ENCODE measurements around the gene GSAP. TPM values are rescaled to one million over a fixed set of nuclear protein-coding genes. Genes with fewer than 3 reads are reported as not detected.

GSAP gene
- total RNA-seq, 8 experiments from 2014 or later = 0.33 to 18.0 (median 1.7) TPM

- no peak for ATAC-seq (replicated peaks in 6 of 8)
- no peak overlapping the region for H3K27ac ChIP-seq
- in situ Hi-C loops (cut with MboI; ENCODE audit: low pct_unique_long_range_greater_than_20kb in 2 of 9, low sequenced_read_pairs in 9 of 9, unreplicated experiment in 9 of 9) = no loop called here
- peak overlapping the region in 3 of 5 donors; percentile 40 to 46 (median 42) for H3K4me3 ChIP-seq
- H3K4me1 ChIP-seq (replicated peaks in 1 of 2) = peaks cover 0 to 18% of the 10 kb centered on the region in 2 donors
- 67 to 93% (median 89%) methylated on average over 3 to 11 of the region's 20 CpGs; no CpG with 5 or more reads in 1 of the 10 experiments for WGBS, 10 experiments
These were observed 647 bp upstream of the GSAP start for GRCh38 chr7:77416621-77417371.

- WGBS, 10 experiments = no CpG with 5 or more reads among the region's 25 CpGs
- Histone ChIP-seq H3K27ac (no peak overlapping the region), H3K4me1 (replicated peaks in 1 of 2) (peaks cover 0 to 18% of the 10 kb centered on the region in 2 donors), H3K4me3 (peak overlapping the region; percentile 23 to 46 (median 40))
- in situ Hi-C loops (cut with MboI; ENCODE audit: low pct_unique_long_range_greater_than_20kb in 2 of 9, low sequenced_read_pairs in 9 of 9, unreplicated experiment in 9 of 9) = no loop called here
- ATAC-seq (replicated peaks in 6 of 8) = peak in 7 of 8 experiments; percentile 9 to 57 (median 43)
These were observed 700 bp downstream of the GSAP start for GRCh38 chr7:77415476-77415822.

GRCh38 chr7:77413861-77414424 lies 2.2 kb downstream of the GSAP start:
- in situ Hi-C loops (cut with MboI; ENCODE audit: low pct_unique_long_range_greater_than_20kb in 2 of 9, low sequenced_read_pairs in 9 of 9, unreplicated experiment in 9 of 9) = no loop called here
- peak in 2 of 8 experiments; percentile 11 to 13 for ATAC-seq (replicated peaks in 6 of 8)
- no peak overlapping the region for H3K27ac ChIP-seq
- H3K4me3 ChIP-seq = no peak overlapping the region
- peaks cover 0 to 18% of the 10 kb centered on the region in 2 donors for H3K4me1 ChIP-seq (replicated peaks in 1 of 2)

GRCh38 chr7:77413128-77413527 lies 3.0 kb downstream of the GSAP start:
- Histone ChIP-seq H3K4me3 (no peak overlapping the region), H3K4me1 (replicated peaks in 1 of 2) (peaks cover 0 to 18% of the 10 kb centered on the region in 2 donors), H3K27ac (no peak overlapping the region)
- 29 to 100% (median 73%) methylated on average over 1 to 4 of the region's 4 CpGs; no CpG with 5 or more reads in 2 of the 10 experiments for WGBS, 10 experiments
- in situ Hi-C loops (cut with MboI; ENCODE audit: low pct_unique_long_range_greater_than_20kb in 2 of 9, low sequenced_read_pairs in 9 of 9, unreplicated experiment in 9 of 9) = no loop called here
- ATAC-seq (replicated peaks in 6 of 8) = no peak

GRCh38 chr7:77409739-77410547 lies 6.2 kb downstream of the GSAP start:
- in situ Hi-C loops (cut with MboI; ENCODE audit: low pct_unique_long_range_greater_than_20kb in 2 of 9, low sequenced_read_pairs in 9 of 9, unreplicated experiment in 9 of 9) = no loop called here

GRCh38 chr7:77409005-77409738 lies 7.0 kb downstream of the GSAP start:
- in situ Hi-C loops (cut with MboI; ENCODE audit: low pct_unique_long_range_greater_than_20kb in 2 of 9, low sequenced_read_pairs in 9 of 9, unreplicated experiment in 9 of 9) = no loop called here
- Histone ChIP-seq H3K27ac (no peak overlapping the region), H3K4me1 (replicated peaks in 1 of 2) (peaks cover 0 to 11% of the 10 kb centered on the region in 2 donors), H3K4me3 (no peak overlapping the region)
- ATAC-seq (replicated peaks in 6 of 8) = no peak
- 40 to 91% (median 72%) methylated on average over 3 to 7 of the region's 7 CpGs for WGBS, 10 experiments

More at GRCh38 chr7:77409739-77410547, 6.2 kb downstream of the GSAP start:
- ATAC-seq (replicated peaks in 6 of 8) = peak in 3 of 8 experiments; percentile 58 to 94 (median 91)
- peaks cover 0 to 15% of the 10 kb centered on the region in 2 donors for H3K4me1 ChIP-seq (replicated peaks in 1 of 2)
- H3K27ac ChIP-seq = no peak overlapping the region
- H3K4me3 ChIP-seq = no peak overlapping the region
- WGBS, 10 experiments = 14 to 93% (median 85%) methylated on average over 1 to 5 of the region's 5 CpGs

GRCh38 chr7:77407906-77408305 lies 8.2 kb downstream of the GSAP start:
- no peak for ATAC-seq (replicated peaks in 6 of 8)
- in situ Hi-C loops (cut with MboI; ENCODE audit: low pct_unique_long_range_greater_than_20kb in 2 of 9, low sequenced_read_pairs in 9 of 9, unreplicated experiment in 9 of 9) = no loop called here
- H3K27ac ChIP-seq = no peak overlapping the region
- H3K4me3 ChIP-seq = no peak overlapping the region
- peaks cover 0 to under 1% of the 10 kb centered on the region in 2 donors for H3K4me1 ChIP-seq (replicated peaks in 1 of 2)

GRCh38 chr7:77406421-77406820 lies 9.7 kb downstream of the GSAP start:
- Histone ChIP-seq H3K27ac (no peak overlapping the region), H3K4me1 (replicated peaks in 1 of 2) (no peaks in the 10 kb centered on the region), H3K4me3 (no peak overlapping the region)
- in situ Hi-C loops (cut with MboI; ENCODE audit: low pct_unique_long_range_greater_than_20kb in 2 of 9, low sequenced_read_pairs in 9 of 9, unreplicated experiment in 9 of 9) = no loop called here
- 58 to 100% (median 75%) methylated on average over 1 to 4 of the region's 4 CpGs; no CpG with 5 or more reads in 3 of the 10 experiments for WGBS, 10 experiments
- no peak for ATAC-seq (replicated peaks in 6 of 8)

- WGBS, 10 experiments = 75 to 100% (median 93%) methylated on average over 1 to 2 of the region's 2 CpGs; no CpG with 5 or more reads in 3 of the 10 experiments
- Histone ChIP-seq H3K4me3 (no peak overlapping the region), H3K4me1 (replicated peaks in 1 of 2) (no peaks in the 10 kb centered on the region), H3K27ac (no peak overlapping the region)
- no peak for ATAC-seq (replicated peaks in 6 of 8)
- in situ Hi-C loops (cut with MboI; ENCODE audit: low pct_unique_long_range_greater_than_20kb in 2 of 9, low sequenced_read_pairs in 9 of 9, unreplicated experiment in 9 of 9) = no loop called here
These were observed 11.5 kb downstream of the GSAP start for GRCh38 chr7:77404641-77405040.

- WGBS, 10 experiments = 0 to 88% (median 68%) methylated on average over 1 to 2 of the region's 2 CpGs
- no peak overlapping the region for H3K4me3 ChIP-seq
- in situ Hi-C loops (cut with MboI; ENCODE audit: low pct_unique_long_range_greater_than_20kb in 2 of 9, low sequenced_read_pairs in 9 of 9, unreplicated experiment in 9 of 9) = no loop called here
These were observed 12.2 kb downstream of the GSAP start for GRCh38 chr7:77403957-77404356.

GRCh38 chr7:77402818-77403217 lies 13.3 kb downstream of the GSAP start:
- Histone ChIP-seq H3K4me3 (no peak overlapping the region), H3K4me1 (replicated peaks in 1 of 2) (no peaks in the 10 kb centered on the region), H3K27ac (no peak overlapping the region)
- ATAC-seq (replicated peaks in 6 of 8) = no peak
- in situ Hi-C loops (cut with MboI; ENCODE audit: low pct_unique_long_range_greater_than_20kb in 2 of 9, low sequenced_read_pairs in 9 of 9, unreplicated experiment in 9 of 9) = no loop called here
- WGBS, 10 experiments = 60 to 83% (median 75%) methylated on average over 1 of the region's 1 CpG; no CpG with 5 or more reads in 6 of the 10 experiments

More at GRCh38 chr7:77403957-77404356, 12.2 kb downstream of the GSAP start:
- ATAC-seq (replicated peaks in 6 of 8) = no peak
- Histone ChIP-seq H3K4me1 (replicated peaks in 1 of 2) (no peaks in the 10 kb centered on the region), H3K27ac (no peak overlapping the region)

GRCh38 chr7:77401002-77401401 lies 15.1 kb downstream of the GSAP start:
- 69 to 100% (median 89%) methylated on average over 1 to 2 of the region's 2 CpGs for WGBS, 10 experiments
- H3K4me3 ChIP-seq = no peak overlapping the region
- H3K27ac ChIP-seq = no peak overlapping the region
- H3K4me1 ChIP-seq (replicated peaks in 1 of 2) = no peaks in the 10 kb centered on the region
- ATAC-seq (replicated peaks in 6 of 8) = no peak
- in situ Hi-C loops (cut with MboI; ENCODE audit: low pct_unique_long_range_greater_than_20kb in 2 of 9, low sequenced_read_pairs in 9 of 9, unreplicated experiment in 9 of 9) = no loop called here

GRCh38 chr7:77399816-77400215 lies 16.3 kb downstream of the GSAP start:
- in situ Hi-C loops (cut with MboI; ENCODE audit: low pct_unique_long_range_greater_than_20kb in 2 of 9, low sequenced_read_pairs in 9 of 9, unreplicated experiment in 9 of 9) = no loop called here
- 80 to 100% (median 100%) methylated on average over 1 of the region's 2 CpGs; no CpG with 5 or more reads in 4 of the 10 experiments for WGBS, 10 experiments
- Histone ChIP-seq H3K4me3 (no peak overlapping the region), H3K4me1 (replicated peaks in 1 of 2) (no peaks in the 10 kb centered on the region), H3K27ac (no peak overlapping the region)
- ATAC-seq (replicated peaks in 6 of 8) = no peak

Measured in motor neuron (in vitro differentiated cells).